Type B pancreatic cell (in vitro differentiated cells): Measurements from ENCODE around the gene OR52J3. TPM values are rescaled to one million over a fixed set of nuclear protein-coding genes. Genes with fewer than 3 reads are reported as not detected.

ENCODE experiments used
- DNase-seq: peaks from one replicate; pipeline ENCODE4 v3.0.0; 2021; ENCODE audit warnings: mixed read lengths; ENCODE audit not compliant: unreplicated experiment; ENCODE audit errors: extremely low spot score
- H3K27ac Mint-ChIP-seq: 2 replicates; pipeline ENCODE4 v1.8.0; 2021; ENCODE audit warnings: mild to moderate bottlenecking, mixed read lengths
- H3K27me3 Mint-ChIP-seq: 2 replicates; pipeline ENCODE4 v1.8.0; 2021; ENCODE audit warnings: mixed read lengths
- H3K36me3 Mint-ChIP-seq: 2 replicates; pipeline ENCODE4 v1.8.0; 2021; ENCODE audit warnings: mixed read lengths
- H3K4me1 Mint-ChIP-seq: one replicate; pipeline ENCODE4 v1.8.0; 2021; ENCODE audit warnings: mixed read lengths; ENCODE audit not compliant: unreplicated experiment
- H3K4me3 Mint-ChIP-seq: 2 replicates; pipeline ENCODE4 v1.8.0; 2021; ENCODE audit warnings: mild to moderate bottlenecking, mixed read lengths
- H3K9me3 Mint-ChIP-seq: 2 replicates; pipeline ENCODE4 v1.8.0; 2021; ENCODE audit warnings: mixed read lengths
- CTCF ChIP-seq: fragments of 200-600 bp; sonication (generic); conservative IDR thresholded peaks from 2 replicates; pipeline ENCODE4 v1.5.0; 2021; ENCODE audit warnings: antibody characterized with exemption, mild to moderate bottlenecking
- long read RNA-seq: library from polyadenylated mRNA; unstranded; transcript quantifications from one replicate; pipeline ENCODE4 v2.0.0, GENCODE V29; 2020
- total RNA-seq: library from RNA; stranded (reverse); gene quantifications from 2 replicates; pipeline ENCODE4 v1.2.1, GENCODE V29; 2021; ENCODE audit warnings: low replicate concordance

OR52J3 gene
- total RNA-seq, result not detected in 2 replicates
- long read RNA-seq, result 0 reads

GRCh38 chr11:5046226-5046625 lies at the start of gene OR52J3:
OR52J3 (plus strand) TSS chr11:5046526; CDS start chr11:5046526, 0 bp downstream.
- no peaks in the 10 kb centered on the region for H3K9me3 Mint-ChIP-seq
- H3K27ac Mint-ChIP-seq, result no peak within 1 kb of the TSS
- H3K4me3 Mint-ChIP-seq, result no peak within 1 kb of the TSS
- no peaks in the 10 kb centered on the region for H3K4me1 Mint-ChIP-seq
- no peak for TF ChIP-seq CTCF
- peaks cover 2% of the 10 kb centered on the region for H3K27me3 Mint-ChIP-seq
- H3K36me3 Mint-ChIP-seq, result no peaks in the 10 kb centered on the region
- DNase-seq, result no peak

- H3K27ac Mint-ChIP-seq, result no peak overlapping the region
- TF ChIP-seq CTCF, result peak; percentile 83
- H3K27me3 Mint-ChIP-seq, result peaks cover 15% of the 10 kb centered on the region
- H3K9me3 Mint-ChIP-seq, result no peaks in the 10 kb centered on the region
- H3K36me3 Mint-ChIP-seq, result no peaks in the 10 kb centered on the region
- H3K4me3 Mint-ChIP-seq, result no peak overlapping the region
- DNase-seq, result no peak
- no peaks in the 10 kb centered on the region for H3K4me1 Mint-ChIP-seq
These were observed 41.7 kb upstream of the OR52J3 start for GRCh38 chr11:5004424-5005274.

- H3K27me3 Mint-ChIP-seq, result peaks cover 15% of the 10 kb centered on the region
- no peak overlapping the region for H3K27ac Mint-ChIP-seq
- H3K9me3 Mint-ChIP-seq, result no peaks in the 10 kb centered on the region
- H3K4me1 Mint-ChIP-seq, result no peaks in the 10 kb centered on the region
- no peak for DNase-seq
- TF ChIP-seq CTCF, result no peak
- H3K36me3 Mint-ChIP-seq, result no peaks in the 10 kb centered on the region
- H3K4me3 Mint-ChIP-seq, result no peak overlapping the region
These were observed 38.8 kb upstream of the OR52J3 start for GRCh38 chr11:5007561-5007960.

- no peak for DNase-seq
- Mint-ChIP-seq H3K36me3 (no peaks in the 10 kb centered on the region), H3K9me3 (no peaks in the 10 kb centered on the region), H3K27me3 (peaks cover 3% of the 10 kb centered on the region), H3K4me3 (no peak overlapping the region), H3K27ac (no peak overlapping the region), H3K4me1 (no peaks in the 10 kb centered on the region)
- TF ChIP-seq CTCF, result no peak
These were observed 35.1 kb upstream of the OR52J3 start for GRCh38 chr11:5011254-5011653.

GRCh38 chr11:5013012-5013411 lies 33.3 kb upstream of the OR52J3 start:
- H3K4me3 Mint-ChIP-seq, result no peak overlapping the region
- no peak overlapping the region for H3K27ac Mint-ChIP-seq
- no peaks in the 10 kb centered on the region for H3K36me3 Mint-ChIP-seq
- H3K9me3 Mint-ChIP-seq, result no peaks in the 10 kb centered on the region
- no peak for TF ChIP-seq CTCF
- DNase-seq, result no peak
- H3K27me3 Mint-ChIP-seq, result peaks cover 6% of the 10 kb centered on the region
- no peaks in the 10 kb centered on the region for H3K4me1 Mint-ChIP-seq
